ENCODE data around the gene RALB. TPM values are rescaled to one million over a fixed set of nuclear protein-coding genes. Genes with fewer than 3 reads are reported as not detected.

The RALB gene
- total RNA-seq, 2 experiments from 2014 or later: 39.4 to 45.4 TPM

DNA sequence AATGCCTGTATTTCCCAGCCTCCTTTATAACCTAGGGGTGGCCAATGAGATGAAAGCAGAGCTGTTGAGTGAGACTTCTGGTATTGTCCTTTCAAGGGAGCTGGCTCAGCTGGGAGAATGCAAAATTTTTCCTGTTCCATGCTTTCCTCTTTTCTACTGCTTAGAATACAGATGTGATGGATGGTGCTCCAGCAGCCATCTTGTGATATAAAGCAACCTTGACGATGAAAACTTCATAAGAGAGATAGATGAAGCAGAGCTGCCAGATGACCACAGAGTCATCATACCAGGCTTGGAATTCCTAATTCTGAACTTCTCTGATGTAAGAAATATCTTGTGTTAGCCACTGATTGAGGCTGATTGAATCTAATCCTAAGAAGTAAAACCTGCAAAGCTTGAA, 81.4 kb downstream of the RALB start:
- Mint-ChIP-seq H3K4me1 (ENCODE audit: low read depth) (no peaks in the 10 kb centered on the region), H3K36me3 (ENCODE audit: low read depth) (no peaks in the 10 kb centered on the region), H3K4me3 (no peak overlapping the region), H3K27me3 (ENCODE audit: low read depth) (peaks cover 30% of the 10 kb centered on the region), H3K9me3 (ENCODE audit: insufficient read depth) (no peaks in the 10 kb centered on the region), H3K27ac (no peak overlapping the region)
- ChIA-PET POLR2A (no interaction called here), CTCF (interaction anchor here (0.9 to 1.0 kb wide), 2 partner anchors 9 to 21 kb away, joined by 4 to 5 read pairs; no protein-coding TSS in a partner anchor)
- DNase-seq (no peak), ATAC-seq (no peak)

DNA sequence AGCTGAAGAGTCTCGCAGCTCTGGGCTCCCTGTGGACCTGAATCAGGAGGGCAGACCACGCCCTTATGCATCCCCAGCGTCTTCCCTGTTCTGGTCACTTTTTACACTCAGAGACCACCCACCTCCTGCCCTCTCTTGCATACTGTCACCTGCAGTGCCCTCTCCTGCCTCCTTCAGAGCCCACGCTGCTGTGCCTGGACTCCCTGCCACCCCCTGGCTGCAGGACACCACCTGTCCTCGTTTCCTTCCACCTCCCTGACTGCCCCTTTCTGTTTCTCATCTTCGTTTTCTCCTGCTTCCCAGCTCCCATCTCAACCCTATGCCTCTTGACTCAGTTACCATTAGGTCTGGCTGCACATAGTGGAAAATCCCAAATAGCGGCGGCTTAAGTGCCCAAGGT, 84.1 kb downstream of the RALB start:
- ATAC-seq (no peak), DNase-seq (no peak)
- Mint-ChIP-seq H3K27me3 (ENCODE audit: low read depth) (peaks cover 40% of the 10 kb centered on the region), H3K27ac (no peak overlapping the region), H3K4me3 (no peak overlapping the region), H3K4me1 (ENCODE audit: low read depth) (no peaks in the 10 kb centered on the region), H3K36me3 (ENCODE audit: low read depth) (no peaks in the 10 kb centered on the region), H3K9me3 (ENCODE audit: insufficient read depth) (no peaks in the 10 kb centered on the region)
- ChIA-PET CTCF (no interaction called here), POLR2A (no interaction called here)

DNA sequence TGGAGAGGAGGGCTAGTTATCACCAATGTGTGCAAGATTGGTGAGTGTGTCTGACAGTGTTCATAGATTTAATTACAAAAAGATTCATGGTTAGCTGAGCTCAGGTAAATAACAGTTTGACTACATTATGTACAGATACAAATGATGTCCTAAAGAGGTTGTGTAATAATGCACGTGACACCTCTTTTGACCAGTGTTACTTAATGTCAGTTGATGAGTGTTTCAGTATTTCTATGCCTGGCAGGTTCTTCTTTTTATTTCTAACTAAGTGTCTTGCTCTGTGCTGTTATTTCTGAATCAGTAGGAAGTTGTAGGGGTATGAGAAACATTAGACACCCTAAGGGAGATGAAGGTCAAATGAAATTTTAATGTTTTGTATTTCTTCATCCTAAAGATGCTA, 85.4 kb downstream of the RALB start:
- peaks cover 4% of the 10 kb centered on the region for H3K4me1 Mint-ChIP-seq (ENCODE audit: low read depth)
- ATAC-seq (no peak), DNase-seq (no peak)
- H3K9me3 Mint-ChIP-seq (ENCODE audit: insufficient read depth): no peaks in the 10 kb centered on the region
- POLR2A ChIA-PET: no interaction called here
- H3K27me3 Mint-ChIP-seq (ENCODE audit: low read depth): peaks cover 48% of the 10 kb centered on the region
- H3K4me3 Mint-ChIP-seq: no peak overlapping the region
- no peaks in the 10 kb centered on the region for H3K36me3 Mint-ChIP-seq (ENCODE audit: low read depth)
- H3K27ac Mint-ChIP-seq: no peak overlapping the region
- CTCF ChIA-PET: no interaction called here

DNA sequence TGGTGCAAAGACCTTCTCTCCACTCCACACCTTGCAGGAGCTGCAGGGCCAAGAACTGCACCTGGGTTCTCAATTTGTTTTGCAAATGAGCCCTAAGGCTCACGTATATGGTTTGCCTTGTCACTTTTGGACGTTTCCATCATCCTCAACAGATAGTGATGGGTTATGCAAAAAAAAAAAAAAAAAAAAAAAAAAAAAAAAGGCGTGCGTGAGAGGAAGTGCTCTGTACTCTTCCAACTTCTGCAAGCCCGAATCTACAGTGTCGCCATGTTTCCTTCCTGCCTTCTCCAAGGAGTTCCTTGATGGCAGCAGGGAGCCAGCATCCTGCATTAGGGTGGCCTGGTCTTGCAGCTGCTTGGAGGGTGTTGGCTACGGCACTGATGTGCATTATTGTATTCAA, 89.3 kb downstream of the RALB start:
- Mint-ChIP-seq H3K36me3 (ENCODE audit: low read depth) (no peaks in the 10 kb centered on the region), H3K9me3 (ENCODE audit: insufficient read depth) (no peaks in the 10 kb centered on the region), H3K27me3 (ENCODE audit: low read depth) (peaks cover 49% of the 10 kb centered on the region), H3K4me1 (ENCODE audit: low read depth) (peaks cover 15% of the 10 kb centered on the region), H3K4me3 (no peak overlapping the region), H3K27ac (no peak overlapping the region)
- no peak for ATAC-seq
- POLR2A ChIA-PET: no interaction called here
- no peak for DNase-seq
- CTCF ChIA-PET: no interaction called here

DNA sequence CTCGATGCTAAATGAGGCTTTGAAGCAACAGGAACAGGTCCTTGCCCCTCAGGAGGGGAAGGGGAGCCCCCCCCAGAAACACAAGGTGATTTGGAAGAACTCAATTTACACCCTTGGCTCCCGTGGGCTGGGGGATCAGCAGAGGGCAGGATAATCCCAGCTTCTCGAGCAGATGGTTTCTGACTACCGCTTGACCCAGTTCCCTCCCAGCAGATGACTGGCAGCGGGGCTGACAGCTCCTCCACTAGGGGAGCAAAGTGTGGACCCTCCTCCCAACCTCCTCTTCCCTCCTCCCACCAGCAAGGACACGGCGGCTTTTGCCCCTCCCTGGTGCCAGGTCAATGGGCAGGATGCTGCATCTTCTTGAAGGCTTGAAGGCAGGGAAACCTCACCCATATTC, 89.8 kb downstream of the RALB start:
- ATAC-seq (no peak), DNase-seq (no peak)
- Mint-ChIP-seq H3K4me3 (no peak overlapping the region), H3K27ac (no peak overlapping the region), H3K27me3 (ENCODE audit: low read depth) (peaks cover 53% of the 10 kb centered on the region), H3K36me3 (ENCODE audit: low read depth) (no peaks in the 10 kb centered on the region), H3K9me3 (ENCODE audit: insufficient read depth) (no peaks in the 10 kb centered on the region), H3K4me1 (ENCODE audit: low read depth) (peaks cover 20% of the 10 kb centered on the region)
- POLR2A ChIA-PET: no interaction called here
- CTCF ChIA-PET: interaction anchor here (0.9 to 2.0 kb wide), 4 partner anchors 28 to 339 kb away, joined by 4 to 11 read pairs (median 7); no protein-coding TSS in a partner anchor

DNA sequence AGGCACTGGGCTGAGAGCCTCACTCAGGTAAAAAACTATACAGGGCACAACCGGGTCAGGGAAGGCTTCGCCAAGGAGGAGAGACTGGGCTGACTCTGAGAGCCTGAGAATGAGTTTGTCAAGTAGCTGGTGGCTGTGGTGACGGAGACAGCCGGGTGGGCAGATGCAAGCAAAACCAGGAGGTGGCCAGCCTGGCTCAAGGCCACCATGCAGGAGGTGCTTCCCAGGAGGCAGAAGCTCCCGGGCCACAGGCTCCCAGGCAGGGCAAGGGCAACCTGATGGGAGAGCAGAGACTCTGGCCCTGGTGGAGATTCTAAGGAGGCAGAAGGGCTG, 90.4 kb downstream of the RALB start:
- Mint-ChIP-seq H3K9me3 (ENCODE audit: insufficient read depth) (no peaks in the 10 kb centered on the region), H3K27ac (no peak overlapping the region), H3K4me3 (no peak overlapping the region), H3K4me1 (ENCODE audit: low read depth) (peaks cover 25% of the 10 kb centered on the region), H3K27me3 (ENCODE audit: low read depth) (peaks cover 57% of the 10 kb centered on the region), H3K36me3 (ENCODE audit: low read depth) (no peaks in the 10 kb centered on the region)
- ChIA-PET POLR2A (no interaction called here), CTCF (interaction anchor here (0.7 to 2.0 kb wide), 9 partner anchors 9 to 338 kb away, joined by 3 to 11 read pairs (median 5); no protein-coding TSS in a partner anchor)
- no peak for DNase-seq
- ATAC-seq: no peak

DNA sequence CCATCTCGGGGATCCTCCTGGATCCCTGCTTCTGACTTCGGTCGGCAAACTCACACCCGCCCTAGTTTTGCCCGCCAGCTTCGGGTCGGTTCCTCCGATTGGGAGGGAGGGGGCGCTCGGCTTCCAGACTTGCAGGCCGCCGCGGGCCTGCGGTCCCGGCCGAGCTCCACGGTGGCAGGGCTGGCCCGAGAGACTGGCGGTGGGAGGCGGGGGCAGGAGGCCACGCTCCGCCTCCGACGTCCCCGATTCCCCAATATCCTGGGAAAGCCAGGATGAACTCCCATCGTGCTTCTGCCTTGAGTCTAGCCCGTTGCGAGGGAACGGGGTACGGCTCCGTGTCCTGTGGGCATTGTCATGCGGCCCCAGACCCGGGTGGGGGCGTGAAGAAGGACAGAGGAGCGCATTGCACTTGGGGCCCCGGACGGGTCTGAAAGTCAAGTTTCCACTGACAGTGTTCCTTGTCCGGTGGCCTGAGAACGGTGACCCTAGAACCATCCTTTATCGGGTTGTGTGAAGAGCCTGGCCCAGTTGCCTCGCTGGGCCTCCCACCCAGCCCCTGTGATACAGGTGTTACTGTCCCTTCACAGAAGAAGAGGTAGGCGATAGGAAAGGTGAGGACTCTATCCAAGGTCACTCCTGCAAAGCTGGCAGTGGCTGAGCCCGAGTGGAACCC, 90.9 kb downstream of the RALB start:
- CTCF ChIA-PET: interaction anchor here (0.7 to 2.0 kb wide), 9 partner anchors 10 to 338 kb away, joined by 3 to 11 read pairs (median 5); no protein-coding TSS in a partner anchor
- Mint-ChIP-seq H3K27ac (no peak overlapping the region), H3K4me3 (peak overlapping the region; percentile 25), H3K4me1 (ENCODE audit: low read depth) (peaks cover 25% of the 10 kb centered on the region), H3K27me3 (ENCODE audit: low read depth) (peaks cover 58% of the 10 kb centered on the region), H3K36me3 (ENCODE audit: low read depth) (no peaks in the 10 kb centered on the region), H3K9me3 (ENCODE audit: insufficient read depth) (no peaks in the 10 kb centered on the region)
- peak; percentile 46 for ATAC-seq
- POLR2A ChIA-PET: no interaction called here
- DNase-seq: peak; percentile 66

Other genes with a start within 250 kb of the RALB start
- gene EPB41L5, start 239.8 kb upstream of the RALB start, total RNA-seq: 1 to 10 TPM; 3.8 to 5.6 TPM
- gene TMEM185B, start 29.5 kb upstream of the RALB start, total RNA-seq: 10 to 100 TPM; 25.6 to 25.8 TPM
- gene INHBB, start 93.3 kb downstream of the RALB start, total RNA-seq: not detected